Upper lobe of left lung (tissue), 4 donors: ENCODE measurements around the gene SDC3.
A peak's percentile ranks its signal among the peaks of the same experiment; 100 is the strongest.

Source experiments
- EP300 ChIP-seq, 4 donors: sonication (generic); formaldehyde crosslinking; IDR thresholded peaks; one replicate each; pipeline ENCODE4 v1.5.1; 2017; ENCODE audit warnings: antibody characterized with exemption in 4 of 4, control low read depth in 2 of 4
- POLR2A ChIP-seq, 4 donors: fragments of 450-650 bp; IDR thresholded peaks; one replicate each; pipeline ENCODE4 v1.5.1; 2016 to 2017; ENCODE audit warnings: antibody characterized with exemption in 4 of 4, mild to moderate bottlenecking in 2 of 4
- TF ChIP-seq, protein P1 (sequence below), 6 experiments: fragments of 450-650 bp in 4 of 6; fragments of 200-600 bp in 2 of 6; sonication (generic) in 2 of 6; IDR thresholded peaks; one replicate each; pipeline ENCODE4 v1.5.1; 2016 to 2019; ENCODE audit warnings: antibody characterized with exemption in 6 of 6

GRCh38 chr1:30877205-30877912, 31.2 kb downstream of the SDC3 start:
- TF ChIP-seq, protein P1, sequence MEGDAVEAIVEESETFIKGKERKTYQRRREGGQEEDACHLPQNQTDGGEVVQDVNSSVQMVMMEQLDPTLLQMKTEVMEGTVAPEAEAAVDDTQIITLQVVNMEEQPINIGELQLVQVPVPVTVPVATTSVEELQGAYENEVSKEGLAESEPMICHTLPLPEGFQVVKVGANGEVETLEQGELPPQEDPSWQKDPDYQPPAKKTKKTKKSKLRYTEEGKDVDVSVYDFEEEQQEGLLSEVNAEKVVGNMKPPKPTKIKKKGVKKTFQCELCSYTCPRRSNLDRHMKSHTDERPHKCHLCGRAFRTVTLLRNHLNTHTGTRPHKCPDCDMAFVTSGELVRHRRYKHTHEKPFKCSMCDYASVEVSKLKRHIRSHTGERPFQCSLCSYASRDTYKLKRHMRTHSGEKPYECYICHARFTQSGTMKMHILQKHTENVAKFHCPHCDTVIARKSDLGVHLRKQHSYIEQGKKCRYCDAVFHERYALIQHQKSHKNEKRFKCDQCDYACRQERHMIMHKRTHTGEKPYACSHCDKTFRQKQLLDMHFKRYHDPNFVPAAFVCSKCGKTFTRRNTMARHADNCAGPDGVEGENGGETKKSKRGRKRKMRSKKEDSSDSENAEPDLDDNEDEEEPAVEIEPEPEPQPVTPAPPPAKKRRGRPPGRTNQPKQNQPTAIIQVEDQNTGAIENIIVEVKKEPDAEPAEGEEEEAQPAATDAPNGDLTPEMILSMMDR (IDR thresholded peaks at IDR 0.05), result no peak
- no peak for TF ChIP-seq POLR2A (IDR thresholded peaks at IDR 0.05)
- peak in 1 of 4 donors; percentile 54 for TF ChIP-seq EP300 (IDR thresholded peaks at IDR 0.05)
